Stimulated activated effector memory CD8-positive, alpha-beta T cell treated with anti-CD3 and anti-CD28 coated beads, Interleukin-12 subunit alpha, Interleukin-12 subunit beta, amount 100 ng/mL, for 72 hours (primary cell): Measurements from ENCODE around the gene DCAF6.

Experiments
- ATAC-seq: fragments of 150-1000 bp; cut with Tn5 transposase; 2 replicates; pipeline ENCODE4 v1.10.0; 2021
- DNase-seq, 2 donors: peaks; one replicate each; pipeline ENCODE4 v3.0.0; 2021 to 2022; ENCODE audit warnings: low spot score in 2 of 2
- H3K27ac Mint-ChIP-seq: one replicate; pipeline ENCODE4 v1.8.0; 2022; ENCODE audit warnings: mild to moderate bottlenecking, mixed read lengths
- H3K36me3 Mint-ChIP-seq: one replicate; pipeline ENCODE4 v1.8.0; 2022; ENCODE audit warnings: mild to moderate bottlenecking, mixed read lengths
- H3K4me1 Mint-ChIP-seq: one replicate; pipeline ENCODE4 v1.8.0; 2022; ENCODE audit warnings: mixed read lengths
- H3K4me3 Mint-ChIP-seq: one replicate; pipeline ENCODE4 v1.8.0; 2022; ENCODE audit warnings: mild to moderate bottlenecking, mixed read lengths
- H3K9me3 Mint-ChIP-seq: one replicate; pipeline ENCODE4 v1.8.0; 2022; ENCODE audit warnings: mixed read lengths

The DCAF6 gene

DNA sequence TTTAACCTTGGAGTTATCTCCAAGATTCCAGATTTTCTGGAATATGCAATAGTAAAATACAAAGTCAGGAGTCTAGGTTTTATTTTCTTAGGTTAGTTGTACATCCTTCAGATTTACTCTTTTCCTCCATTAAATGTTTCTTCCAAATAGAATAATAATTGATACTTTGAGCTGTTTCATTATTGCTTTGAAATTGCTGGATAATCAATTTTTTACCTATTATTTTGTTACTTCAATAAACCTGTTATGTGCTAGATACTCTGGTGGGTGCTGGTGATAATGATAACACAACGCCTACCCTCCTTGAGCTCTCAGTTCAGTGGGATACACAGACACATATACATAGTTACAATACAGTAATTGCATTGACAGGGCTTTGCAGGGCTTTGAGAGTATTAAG lies 120.9 kb downstream of the DCAF6 start:
- ATAC-seq (no peak), DNase-seq (no peak)
- Mint-ChIP-seq H3K4me3 (no peak overlapping the region), H3K27ac (no peak overlapping the region), H3K4me1 (peaks cover 11% of the 10 kb centered on the region), H3K9me3 (no peaks in the 10 kb centered on the region), H3K36me3 (peaks cover 8% of the 10 kb centered on the region)

DNA sequence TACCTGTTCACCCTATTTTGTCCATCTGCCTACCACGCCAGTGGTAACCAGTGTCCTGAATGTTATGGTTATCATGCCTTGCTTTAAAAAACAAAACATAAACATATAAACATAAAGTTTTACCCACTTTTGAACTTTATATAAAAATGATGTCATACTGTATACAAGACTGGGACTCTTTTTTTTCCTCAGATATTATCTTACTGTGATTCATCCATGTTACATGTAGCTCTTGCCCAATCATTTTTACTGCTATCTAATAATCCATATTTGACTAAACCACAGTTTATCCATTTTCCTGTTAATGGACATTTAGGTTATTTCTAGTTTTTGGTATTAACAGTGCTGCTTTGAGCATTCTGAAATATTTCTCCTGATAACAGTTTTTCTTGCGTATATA lies 121.4 kb downstream of the DCAF6 start:
- H3K4me1 Mint-ChIP-seq: peaks cover 6% of the 10 kb centered on the region
- H3K9me3 Mint-ChIP-seq: no peaks in the 10 kb centered on the region
- H3K36me3 Mint-ChIP-seq: peaks cover 8% of the 10 kb centered on the region
- ATAC-seq (no peak), DNase-seq (no peak)
- H3K27ac Mint-ChIP-seq: no peak overlapping the region
- no peak overlapping the region for H3K4me3 Mint-ChIP-seq

DNA sequence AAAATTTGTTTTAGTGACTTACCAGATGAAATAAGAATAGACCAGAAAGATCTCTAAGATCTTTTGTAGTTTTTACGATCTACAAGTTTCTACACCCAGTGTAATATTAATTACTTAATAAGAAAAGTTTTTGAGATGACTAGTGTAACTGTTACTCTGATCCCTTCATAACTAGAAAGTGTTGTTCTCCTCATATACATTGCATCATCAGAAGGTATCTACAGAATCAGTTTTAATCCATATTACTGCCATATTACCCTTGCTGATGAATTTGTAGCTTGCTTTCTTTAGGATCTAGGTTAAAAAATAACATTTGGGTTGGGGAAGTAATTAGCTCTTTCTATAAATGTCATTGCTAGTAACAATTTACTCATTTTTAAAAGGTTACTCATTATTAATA lies 127.7 kb downstream of the DCAF6 start:
- DNase-seq (no peak), ATAC-seq (no peak)
- Mint-ChIP-seq H3K27ac (no peak overlapping the region), H3K36me3 (peaks cover 61% of the 10 kb centered on the region), H3K4me1 (no peaks in the 10 kb centered on the region), H3K9me3 (no peaks in the 10 kb centered on the region), H3K4me3 (no peak overlapping the region)

DNA sequence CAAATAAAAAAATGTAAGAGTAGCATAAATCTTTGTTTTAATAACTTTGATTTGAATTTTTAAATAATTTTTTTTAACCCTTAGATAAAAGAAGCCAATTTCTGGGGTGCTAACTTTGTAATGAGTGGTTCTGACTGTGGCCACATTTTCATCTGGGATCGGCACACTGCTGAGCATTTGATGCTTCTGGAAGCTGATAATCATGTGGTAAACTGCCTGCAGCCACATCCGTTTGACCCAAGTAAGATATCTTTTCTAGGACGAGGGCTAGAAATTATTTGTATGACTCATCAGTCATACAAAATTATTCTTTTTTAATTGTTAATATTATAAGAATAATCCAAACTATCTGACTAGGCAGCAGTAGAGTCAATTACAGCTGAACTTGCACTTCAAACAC lies 129.0 kb downstream of the DCAF6 start:
- no peaks in the 10 kb centered on the region for H3K4me1 Mint-ChIP-seq
- H3K36me3 Mint-ChIP-seq: peaks cover 74% of the 10 kb centered on the region
- H3K27ac Mint-ChIP-seq: no peak overlapping the region
- no peaks in the 10 kb centered on the region for H3K9me3 Mint-ChIP-seq
- no peak for ATAC-seq
- no peak for DNase-seq
- H3K4me3 Mint-ChIP-seq: no peak overlapping the region

DNA sequence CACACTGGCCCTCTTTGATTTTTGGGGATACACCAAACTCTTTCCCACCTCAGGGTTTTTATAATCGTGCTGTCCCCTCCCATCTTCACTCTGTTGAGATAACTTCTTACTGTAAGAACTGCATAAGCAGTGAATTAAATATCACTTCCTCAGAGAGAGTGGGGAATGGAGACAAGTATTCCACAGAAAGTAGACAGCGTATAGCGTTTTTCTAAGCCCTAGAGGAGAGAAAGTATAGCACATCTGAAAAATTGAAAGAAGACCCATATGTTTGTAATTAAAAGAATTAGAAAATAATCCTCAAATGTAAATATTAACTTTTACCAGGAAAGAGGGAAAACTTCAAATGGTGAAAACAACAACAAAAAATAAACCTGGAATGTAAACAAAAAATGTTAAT lies 132.9 kb downstream of the DCAF6 start:
- Mint-ChIP-seq H3K27ac (no peak overlapping the region), H3K4me1 (no peaks in the 10 kb centered on the region), H3K4me3 (no peak overlapping the region), H3K36me3 (peaks cover 91% of the 10 kb centered on the region), H3K9me3 (no peaks in the 10 kb centered on the region)
- DNase-seq: no peak
- no peak for ATAC-seq

DNA sequence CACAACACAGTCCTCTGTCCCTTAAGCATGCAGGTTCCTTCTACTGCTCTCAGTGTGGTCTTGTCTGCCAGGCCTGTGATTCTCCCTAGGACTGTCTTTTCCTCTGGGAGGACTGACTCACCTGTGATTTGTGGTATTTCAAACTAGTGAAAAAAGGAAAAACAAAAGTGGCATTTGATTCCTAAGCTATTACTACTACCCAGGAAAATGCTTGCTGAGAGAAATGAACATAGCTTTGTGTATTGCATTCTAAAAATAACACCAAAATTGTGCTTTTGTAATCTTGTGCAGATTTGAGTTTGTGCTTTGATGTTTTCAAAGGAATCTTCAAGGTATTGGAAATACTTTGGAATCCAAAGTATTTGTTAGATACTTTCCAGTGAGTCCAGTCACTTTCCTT lies 143.3 kb downstream of the DCAF6 start:
- Mint-ChIP-seq H3K4me3 (no peak overlapping the region), H3K36me3 (peaks cover 22% of the 10 kb centered on the region), H3K4me1 (no peaks in the 10 kb centered on the region), H3K27ac (no peak overlapping the region), H3K9me3 (no peaks in the 10 kb centered on the region)
- no peak for DNase-seq
- ATAC-seq: no peak

DNA sequence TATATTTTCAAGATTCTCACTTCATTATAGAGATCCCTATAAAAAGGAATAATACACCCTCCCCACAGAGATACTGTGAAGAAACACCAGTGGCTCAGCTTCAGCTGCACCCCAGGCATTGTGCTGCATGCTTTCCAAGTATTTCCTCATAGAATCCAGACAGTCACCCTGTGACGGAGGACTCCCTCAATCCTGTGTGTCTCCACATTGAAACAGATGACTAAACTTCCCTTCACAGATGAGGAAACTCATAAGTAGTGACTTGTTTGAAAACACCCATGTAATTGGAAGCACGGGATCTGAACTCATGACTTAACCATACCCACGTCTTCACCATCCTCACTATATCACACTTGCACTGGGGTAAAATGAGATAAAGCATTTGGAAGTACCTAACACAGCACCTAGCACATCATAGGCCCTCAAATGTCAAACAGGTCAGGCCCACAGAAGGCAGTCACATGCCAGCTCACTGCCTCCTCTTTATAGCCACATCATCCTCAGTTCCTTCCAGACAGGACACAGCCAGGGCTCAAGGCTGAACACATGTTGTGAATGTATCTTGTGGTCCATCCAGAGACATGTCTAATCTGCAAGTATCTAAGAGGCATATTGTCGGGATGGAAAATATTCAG lies 145.0 kb downstream of the DCAF6 start:
- Mint-ChIP-seq H3K27ac (peak overlapping the region; percentile 7), H3K36me3 (peaks cover 6% of the 10 kb centered on the region), H3K4me1 (no peaks in the 10 kb centered on the region), H3K4me3 (no peak overlapping the region), H3K9me3 (no peaks in the 10 kb centered on the region)
- ATAC-seq (no peak), DNase-seq (peak in 1 of 2 donors; percentile 42)

DNA sequence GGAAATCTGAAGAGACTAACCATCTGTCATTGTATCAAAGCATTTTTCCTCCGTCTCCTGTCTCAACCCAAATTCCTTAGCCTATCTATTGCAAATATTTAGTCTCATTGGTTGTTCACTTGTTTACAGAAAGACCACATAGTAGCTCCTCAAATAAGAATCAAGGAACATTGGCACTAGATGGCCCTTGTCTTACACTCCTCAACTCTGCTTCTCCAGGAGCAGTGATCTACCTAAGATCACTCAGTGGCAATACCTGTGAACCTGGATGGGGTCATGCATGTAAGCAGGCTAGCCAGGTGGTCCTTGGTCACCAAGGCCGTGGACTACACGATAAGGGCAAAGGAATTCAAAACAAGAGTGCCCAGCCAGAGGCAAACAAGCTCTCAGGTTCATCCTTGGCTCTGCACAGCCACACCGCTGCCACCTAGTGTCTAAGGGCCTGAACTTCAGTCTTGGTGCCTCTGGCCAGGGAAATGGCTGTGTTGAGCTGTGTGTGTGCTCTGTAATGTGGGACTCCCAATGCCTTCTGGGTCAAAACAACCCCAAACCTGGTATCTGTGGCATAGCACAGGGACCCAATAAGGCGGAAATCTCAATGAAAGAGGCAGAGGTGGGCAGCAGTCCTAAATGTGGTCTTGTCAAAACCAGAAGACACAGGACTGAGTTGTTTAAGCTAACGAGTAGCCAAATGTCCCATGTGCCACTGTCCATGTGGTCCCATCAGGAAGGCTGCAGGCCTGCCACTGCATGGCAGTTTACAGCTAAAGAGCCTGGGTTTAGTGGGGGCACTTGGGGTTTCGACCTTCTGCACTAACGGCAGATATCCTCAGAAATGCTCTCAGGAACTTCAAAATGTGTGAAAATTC lies 145.8 kb downstream of the DCAF6 start:
- ATAC-seq (peak; percentile 81), DNase-seq (peak; percentile 47 to 84)
- no peaks in the 10 kb centered on the region for H3K9me3 Mint-ChIP-seq
- no peaks in the 10 kb centered on the region for H3K4me1 Mint-ChIP-seq
- H3K27ac Mint-ChIP-seq: peak overlapping the region; percentile 7
- no peak overlapping the region for H3K4me3 Mint-ChIP-seq
- no peaks in the 10 kb centered on the region for H3K36me3 Mint-ChIP-seq

DNA sequence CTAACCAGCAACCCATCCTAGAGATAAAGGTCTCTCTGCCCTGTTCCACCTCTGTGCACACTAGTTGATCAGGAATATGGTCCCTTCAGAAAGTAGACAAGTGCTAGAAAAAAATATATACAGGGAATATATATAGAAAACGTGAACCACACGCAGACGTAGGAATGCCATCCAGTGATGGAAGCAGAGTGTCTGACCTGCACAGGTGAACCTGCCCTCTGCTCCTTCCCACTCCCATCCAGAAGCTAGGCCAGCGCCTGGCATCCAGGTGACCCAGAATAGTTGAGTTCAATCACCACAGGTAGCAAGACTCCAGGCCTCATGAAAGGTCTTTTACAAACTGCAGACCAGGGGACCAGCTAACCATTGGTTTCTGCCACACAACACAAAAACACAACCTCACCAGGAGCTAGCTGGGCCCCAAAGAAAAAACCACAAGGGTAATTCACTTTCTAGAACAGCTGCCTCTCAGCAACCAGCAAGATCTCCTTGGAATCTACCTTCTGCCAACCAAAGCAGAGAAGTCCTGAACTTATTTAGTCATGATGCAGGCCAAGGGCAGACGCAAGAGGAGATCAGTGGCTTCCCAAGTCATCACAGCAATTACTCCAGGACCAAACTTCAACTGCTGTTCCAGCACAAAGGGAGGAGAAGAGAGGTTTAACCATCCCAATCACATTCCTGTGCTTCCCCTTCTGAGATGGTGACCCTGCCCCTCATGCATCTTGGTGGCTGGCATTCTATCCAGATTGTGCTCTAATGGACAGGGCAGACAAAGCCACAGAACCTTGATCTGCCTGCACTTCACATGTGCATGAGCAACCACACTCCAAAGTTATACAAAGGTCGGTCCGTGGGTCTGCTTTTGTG lies 147.2 kb downstream of the DCAF6 start:
- DNase-seq (peak in 1 of 2 donors; percentile 35), ATAC-seq (no peak)
- H3K4me3 Mint-ChIP-seq: no peak overlapping the region
- H3K36me3 Mint-ChIP-seq: no peaks in the 10 kb centered on the region
- no peak overlapping the region for H3K27ac Mint-ChIP-seq
- H3K4me1 Mint-ChIP-seq: no peaks in the 10 kb centered on the region
- H3K9me3 Mint-ChIP-seq: no peaks in the 10 kb centered on the region

DNA sequence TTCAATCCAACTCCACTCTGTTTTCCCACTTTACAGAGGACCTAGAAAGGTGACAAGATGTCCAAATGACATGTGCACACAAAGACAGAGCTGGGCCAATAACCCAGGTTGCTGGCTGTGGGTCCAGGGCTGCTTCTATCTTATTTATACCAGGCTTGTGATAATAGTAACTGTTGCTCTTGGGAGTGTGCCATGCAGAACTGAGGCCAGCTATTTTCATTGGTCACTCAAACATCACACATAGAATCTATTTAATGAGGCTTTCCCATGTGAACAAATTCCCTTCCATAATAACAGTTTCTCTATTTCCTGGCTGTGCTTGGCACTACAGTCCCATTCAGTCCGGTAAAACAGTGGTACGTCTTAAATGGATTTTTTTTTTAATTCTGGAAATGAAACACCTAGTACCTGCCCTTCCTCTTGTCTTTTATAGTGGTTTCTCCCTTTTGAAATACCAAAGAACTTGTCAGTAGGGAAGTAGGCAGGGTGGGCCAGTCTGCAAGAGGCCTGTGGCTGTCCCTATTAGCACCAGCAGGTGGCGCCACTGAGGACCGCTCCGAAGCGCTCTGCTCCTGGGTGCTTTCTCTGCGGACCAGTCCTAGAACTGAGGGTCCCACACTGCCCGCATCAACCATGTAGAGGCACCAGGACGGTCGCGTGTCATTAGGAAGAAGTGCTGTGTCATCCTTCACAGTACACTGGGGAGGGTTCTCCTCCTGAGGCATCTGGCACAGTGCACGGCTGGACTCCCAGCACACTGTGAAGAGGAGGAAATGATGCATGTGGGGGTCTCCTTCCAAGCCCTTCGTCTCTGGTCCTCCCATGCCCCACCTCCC lies 148.1 kb downstream of the DCAF6 start:
- no peaks in the 10 kb centered on the region for H3K36me3 Mint-ChIP-seq
- peak; percentile 56 to 83 for DNase-seq

DNA sequence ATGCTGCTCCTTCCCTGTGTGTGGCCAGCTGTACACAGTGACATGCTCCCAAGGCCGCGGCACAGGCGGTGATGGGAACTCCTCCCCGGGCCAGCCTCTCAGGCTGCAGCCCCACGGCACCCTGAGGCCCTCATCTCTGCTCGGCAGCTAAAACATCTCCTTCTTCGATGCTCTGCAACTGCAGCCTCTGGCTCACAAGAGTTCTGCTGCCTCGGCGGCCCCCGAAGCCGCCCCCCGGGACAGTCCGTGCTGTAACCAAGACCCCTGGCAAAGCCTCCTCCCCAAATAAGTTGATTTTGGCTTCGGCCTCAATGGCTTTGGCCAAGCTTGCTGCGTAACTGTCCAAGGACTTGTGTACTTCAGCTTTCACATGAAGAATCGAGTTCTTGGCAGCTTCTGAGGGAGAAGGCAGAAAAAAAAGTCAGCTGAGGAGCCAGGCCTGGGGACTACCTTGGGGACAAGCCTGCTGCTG lies 149.0 kb downstream of the DCAF6 start:
- H3K4me3 Mint-ChIP-seq: no peak overlapping the region
- DNase-seq (peak in 1 of 2 donors; percentile 44), ATAC-seq (no peak)
- no peaks in the 10 kb centered on the region for H3K36me3 Mint-ChIP-seq
- H3K27ac Mint-ChIP-seq: no peak overlapping the region
- no peaks in the 10 kb centered on the region for H3K9me3 Mint-ChIP-seq
- H3K4me1 Mint-ChIP-seq: no peaks in the 10 kb centered on the region

More for the DNA sequence above, 148.1 kb downstream of the DCAF6 start:
- H3K4me3 Mint-ChIP-seq: no peak overlapping the region
- no peaks in the 10 kb centered on the region for H3K4me1 Mint-ChIP-seq
- peak; percentile 69 for ATAC-seq
- no peaks in the 10 kb centered on the region for H3K9me3 Mint-ChIP-seq
- H3K27ac Mint-ChIP-seq: no peak overlapping the region

DNA sequence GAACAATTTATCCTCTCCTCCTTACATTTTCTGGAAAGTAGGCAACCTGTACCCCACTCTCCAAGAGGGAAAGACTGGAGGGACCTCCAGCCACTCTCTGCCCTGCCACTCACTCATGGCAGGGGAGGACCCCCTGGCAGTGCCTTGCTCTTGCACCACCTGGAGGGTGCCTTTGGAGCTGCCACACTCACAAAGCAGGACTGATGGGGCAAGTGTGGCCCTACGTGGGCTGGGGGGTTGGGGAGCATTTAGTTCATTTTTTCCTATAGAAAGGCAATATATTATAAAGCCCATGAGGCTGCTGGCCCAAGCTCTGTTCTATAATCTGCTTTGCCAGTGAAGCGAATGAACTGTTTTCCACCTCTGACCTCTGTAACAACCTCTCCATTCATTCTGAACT lies 150.0 kb downstream of the DCAF6 start:
- no peaks in the 10 kb centered on the region for H3K4me1 Mint-ChIP-seq
- no peak overlapping the region for H3K4me3 Mint-ChIP-seq
- H3K36me3 Mint-ChIP-seq: no peaks in the 10 kb centered on the region
- no peaks in the 10 kb centered on the region for H3K9me3 Mint-ChIP-seq
- ATAC-seq (no peak), DNase-seq (no peak)
- no peak overlapping the region for H3K27ac Mint-ChIP-seq

DNA sequence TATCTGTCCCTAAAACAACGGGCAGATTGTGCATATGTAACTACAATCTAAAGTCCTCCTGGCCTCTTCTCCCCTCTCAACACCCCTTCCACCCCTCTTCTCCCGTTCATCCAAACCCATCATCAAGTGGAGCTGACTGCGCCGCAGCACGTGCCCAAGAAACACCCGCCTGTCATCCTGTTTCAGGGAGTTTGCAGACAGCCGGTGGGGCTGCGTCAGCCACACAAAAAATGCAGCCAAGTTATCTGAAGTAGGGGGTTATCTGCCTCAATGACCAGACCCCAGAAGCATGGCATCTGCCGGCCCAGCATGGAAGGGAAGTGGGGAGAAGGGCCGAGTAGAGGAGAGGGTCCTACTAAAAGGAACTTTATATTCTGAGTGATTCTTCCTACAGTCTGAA lies 151.2 kb downstream of the DCAF6 start:
- no peaks in the 10 kb centered on the region for H3K36me3 Mint-ChIP-seq
- H3K9me3 Mint-ChIP-seq: no peaks in the 10 kb centered on the region
- no peak for DNase-seq
- H3K27ac Mint-ChIP-seq: no peak overlapping the region
- H3K4me3 Mint-ChIP-seq: no peak overlapping the region
- H3K4me1 Mint-ChIP-seq: no peaks in the 10 kb centered on the region
- no peak for ATAC-seq

DNA sequence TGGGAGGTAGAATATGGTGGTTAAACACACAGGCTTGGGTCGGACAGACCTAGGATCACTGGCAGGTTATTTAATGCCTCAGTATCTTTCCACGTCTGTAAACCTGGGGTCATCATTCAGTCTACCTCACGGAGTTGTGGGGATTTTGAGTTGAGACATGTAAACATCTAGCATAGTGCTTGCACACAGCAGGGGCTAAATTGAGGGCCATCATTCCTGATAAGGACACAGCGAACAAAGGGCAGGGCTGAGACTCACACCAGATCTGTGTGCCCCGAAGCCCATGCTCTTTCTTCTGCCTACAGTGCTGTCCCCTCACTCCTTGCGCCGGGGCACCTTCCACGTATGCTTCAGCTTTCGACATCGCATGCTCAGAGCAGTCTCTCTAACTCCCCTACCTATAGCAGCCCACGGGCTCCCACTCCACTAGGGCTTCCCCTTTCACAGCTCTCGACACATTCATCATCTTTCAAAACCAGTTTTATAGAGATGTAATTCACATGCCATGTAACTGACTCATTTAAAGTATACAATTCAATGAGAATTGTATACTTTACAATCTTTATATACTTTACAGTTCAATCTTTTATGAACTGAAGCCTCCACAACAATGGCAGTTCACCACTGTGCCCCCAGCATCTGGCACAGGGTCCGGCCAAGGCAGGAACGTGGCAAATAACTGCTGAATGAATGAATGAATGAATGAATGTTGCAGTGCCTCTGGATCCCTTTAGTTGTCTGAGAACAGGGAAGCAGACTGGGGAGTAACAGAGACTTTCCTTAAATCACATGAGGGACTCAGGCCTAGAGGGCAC lies 152.2 kb downstream of the DCAF6 start:
- no peak for ATAC-seq
- Mint-ChIP-seq H3K9me3 (no peaks in the 10 kb centered on the region), H3K36me3 (no peaks in the 10 kb centered on the region), H3K27ac (no peak overlapping the region), H3K4me3 (no peak overlapping the region), H3K4me1 (no peaks in the 10 kb centered on the region)
- peak in 1 of 2 donors; percentile 38 for DNase-seq
